ENCODE measurements around the gene SCGB3A1.

DNA sequence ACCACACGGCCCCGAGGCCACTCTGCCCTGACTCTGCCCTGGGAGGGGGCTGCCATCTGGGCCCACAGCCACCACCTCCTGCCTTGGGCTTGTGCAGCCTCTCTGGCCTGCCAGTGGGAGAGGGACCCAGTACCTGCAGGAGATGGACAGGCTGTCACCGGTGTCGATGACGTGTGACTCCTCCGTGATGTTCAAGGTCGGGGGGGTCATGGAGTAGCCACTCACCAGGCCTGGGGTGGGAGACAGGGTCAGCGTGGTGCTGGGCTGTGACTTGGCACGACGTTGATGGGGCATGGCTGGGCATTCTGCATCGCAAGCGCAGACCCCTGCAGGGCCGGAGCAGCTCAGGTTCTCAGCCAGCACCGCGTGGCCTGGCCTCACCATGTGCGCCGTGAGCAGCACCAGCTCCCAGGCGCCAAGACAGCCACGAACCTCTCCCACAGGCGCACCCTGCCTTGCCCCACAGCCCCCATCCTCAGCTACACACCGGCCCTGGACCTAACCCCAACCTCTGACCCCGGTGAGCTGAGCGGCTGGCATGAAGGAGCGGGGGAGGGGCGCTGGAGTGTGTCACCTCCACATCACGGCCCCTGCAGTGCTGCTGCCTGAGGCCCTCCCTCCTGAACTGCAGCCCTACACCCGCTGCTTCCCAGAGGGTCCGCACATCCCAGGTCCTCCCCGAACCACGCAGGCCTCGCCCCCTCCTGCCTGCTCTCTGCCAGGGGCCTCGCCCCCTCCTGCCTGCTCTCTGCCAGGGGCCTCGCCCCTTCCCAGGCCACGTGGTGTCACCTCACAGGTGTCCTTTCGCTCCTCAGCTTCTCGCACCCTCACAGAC is 40.5 kb upstream of the SCGB3A1 start:
- no peak for TF ChIP-seq CTCF (conservative IDR thresholded peaks at IDR 0.05; ENCODE audit: low read depth, low read length)
- TF ChIP-seq RCOR1 (IDR thresholded peaks at IDR 0.05; ENCODE audit: insufficient replicate concordance, low read length), result no peak
- no peak for TF ChIP-seq RFX5 (IDR thresholded peaks at IDR 0.05; ENCODE audit: low read depth, low read length)
- TF ChIP-seq, protein P1, sequence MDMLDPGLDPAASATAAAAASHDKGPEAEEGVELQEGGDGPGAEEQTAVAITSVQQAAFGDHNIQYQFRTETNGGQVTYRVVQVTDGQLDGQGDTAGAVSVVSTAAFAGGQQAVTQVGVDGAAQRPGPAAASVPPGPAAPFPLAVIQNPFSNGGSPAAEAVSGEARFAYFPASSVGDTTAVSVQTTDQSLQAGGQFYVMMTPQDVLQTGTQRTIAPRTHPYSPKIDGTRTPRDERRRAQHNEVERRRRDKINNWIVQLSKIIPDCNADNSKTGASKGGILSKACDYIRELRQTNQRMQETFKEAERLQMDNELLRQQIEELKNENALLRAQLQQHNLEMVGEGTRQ (IDR thresholded peaks at IDR 0.05; ENCODE audit: low read depth, low read length), result no peak
- TF ChIP-seq POLR2A (IDR thresholded peaks at IDR 0.05; ENCODE audit: low read depth, low read length), result no peak
- no peak for TF ChIP-seq MAZ (IDR thresholded peaks at IDR 0.05; ENCODE audit: borderline replicate concordance, low read depth, low read length)
